Measurements from ENCODE around the gene PLCB1.
"Not testable (repeated sequence)": the region's sequence is repeated elsewhere in the genome, so short reads cannot be mapped to it uniquely, and the experiment has no call there.

PLCB1 gene

GRCh38 chr20:8131598-8132483 lies at the start of gene PLCB1:
TSS of gene PLCB1 (plus strand) at chr20:8132266. CDS start at chr20:8132652, 386 bp downstream.
- peak; percentile 73 for DNase-seq

- no peak for DNase-seq
Observed at GRCh38 chr20:8082989-8083388, 49.1 kb upstream of the PLCB1 start.

GRCh38 chr20:8089668-8090067 lies 42.4 kb upstream of the PLCB1 start:
- DNase-seq, result no peak

- no peak for DNase-seq
Observed at GRCh38 chr20:8094415-8094818, 37.6 kb upstream of the PLCB1 start.

GRCh38 chr20:8094850-8095249 lies 37.2 kb upstream of the PLCB1 start:
- DNase-seq, result no peak

- DNase-seq, result no peak
Observed at GRCh38 chr20:8095648-8096572, 36.2 kb upstream of the PLCB1 start.

- DNase-seq, result no peak
Observed at GRCh38 chr20:8097307-8097706, 34.8 kb upstream of the PLCB1 start.

GRCh38 chr20:8104252-8104651 lies 27.8 kb upstream of the PLCB1 start:
- no peak for DNase-seq

- not testable (repeated sequence) for DNase-seq
Observed at GRCh38 chr20:8114612-8115011, 17.5 kb upstream of the PLCB1 start.

- DNase-seq, result no peak
Observed at GRCh38 chr20:8115436-8115835, 16.6 kb upstream of the PLCB1 start.

GRCh38 chr20:8116067-8116811 lies 15.8 kb upstream of the PLCB1 start:
- DNase-seq, result no peak

- no peak for DNase-seq
Observed at GRCh38 chr20:8117636-8118035, 14.4 kb upstream of the PLCB1 start.

- DNase-seq, result no peak
Observed at GRCh38 chr20:8118039-8118438, 14.0 kb upstream of the PLCB1 start.

GRCh38 chr20:8118760-8119159 lies 13.3 kb upstream of the PLCB1 start:
- no peak for DNase-seq

GRCh38 chr20:8121666-8122065 lies 10.4 kb upstream of the PLCB1 start:
- no peak for DNase-seq

GRCh38 chr20:8124639-8125038 lies 7.4 kb upstream of the PLCB1 start:
- DNase-seq, result no peak

GRCh38 chr20:8126181-8126580 lies 5.9 kb upstream of the PLCB1 start:
- DNase-seq, result no peak

GRCh38 chr20:8126841-8127378 lies 5.2 kb upstream of the PLCB1 start:
- no peak for DNase-seq

GRCh38 chr20:8127553-8128255 lies 4.4 kb upstream of the PLCB1 start:
- DNase-seq, result no peak

GRCh38 chr20:8128291-8129060 lies 3.6 kb upstream of the PLCB1 start:
- no peak for DNase-seq

Data from GOT3 (cell line).